ENCODE data around the gene MPV17.

MPV17 gene

DNA sequence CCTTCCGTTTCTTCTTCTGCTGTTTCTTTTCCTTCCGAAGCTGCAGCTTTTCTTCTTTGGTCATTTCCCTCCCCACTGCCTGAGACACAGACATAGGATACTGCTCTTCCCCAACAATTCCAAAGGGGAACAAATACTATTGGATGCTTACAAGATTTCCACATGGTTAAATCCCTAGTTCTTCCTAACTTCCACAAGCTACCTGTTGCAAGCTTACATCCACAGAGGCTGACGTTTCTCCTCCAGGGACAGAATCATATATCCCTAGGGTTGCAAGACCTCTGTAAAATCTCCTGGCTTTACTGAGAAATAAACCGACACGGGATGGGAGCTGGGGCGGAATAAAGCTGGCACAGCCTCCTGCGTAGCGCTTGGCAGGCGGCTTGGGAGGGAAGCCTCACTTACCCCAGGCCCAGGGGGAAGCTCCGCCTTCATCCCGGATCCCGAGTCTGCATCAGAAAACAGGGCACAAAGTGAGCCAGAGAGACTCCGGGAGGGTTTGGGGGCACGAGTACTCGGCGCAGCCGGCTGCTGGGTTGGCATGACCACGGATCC, 46.7 kb upstream of the MPV17 start:
- Histone ChIP-seq H2BK5ac (ENCODE audit: low read length) (peak overlapping the region; percentile 88), H3K27me3 (ENCODE audit: control insufficient read depth in 3 of 3, insufficient read depth in 3 of 3, low read depth in 1 of 3, low read length in 3 of 3) (no peaks in the 10 kb centered on the region), H2BK12ac (ENCODE audit: low read length) (no peak overlapping the region), H3K4me2 (ENCODE audit: insufficient read depth, low read length, poor library complexity, severe bottlenecking) (peak overlapping the region; percentile 87), H3K79me1 (ENCODE audit: low read depth, low read length) (peaks cover 17% of the 10 kb centered on the region), H3K36me3 (replicated peaks in 1 of 2; ENCODE audit: control insufficient read depth in 2 of 2, insufficient read depth in 2 of 2, low read length in 2 of 2) (peaks cover 38 to 70% of the 10 kb centered on the region in 2 donors), H3K4ac (ENCODE audit: low read length) (no peak overlapping the region), H3K4me1 (ENCODE audit: control insufficient read depth in 2 of 2, insufficient read depth in 1 of 2, low read depth in 1 of 2, low read length in 2 of 2) (peaks cover 10 to 13% of the 10 kb centered on the region in 2 donors), H3K27ac (replicated peaks; ENCODE audit: low read length) (no peak overlapping the region), H3K9me3 (replicated peaks in 1 of 2; ENCODE audit: control insufficient read depth in 2 of 2, insufficient read depth in 1 of 2, low read depth in 1 of 2, low read length in 2 of 2) (no peaks in the 10 kb centered on the region), H4K91ac (ENCODE audit: low read depth, low read length, poor library complexity) (no peak overlapping the region), H3K14ac (ENCODE audit: low read length) (peak overlapping the region; percentile 90), H2BK120ac (ENCODE audit: low read depth, low read length) (peak overlapping the region; percentile 34), H3K18ac (ENCODE audit: low read length) (peak overlapping the region; percentile 98), H3K4me3 (ENCODE audit: low read length in 2 of 2) (peak overlapping the region; percentile 86 to 94), H2AK5ac (ENCODE audit: low read depth, low read length) (no peak overlapping the region), H3K23ac (ENCODE audit: low read depth, low read length, poor library complexity) (peak overlapping the region; percentile 96), H3K9ac (ENCODE audit: low read depth, low read length, poor library complexity) (peak overlapping the region; percentile 99), H2BK15ac (ENCODE audit: low read length) (no peak overlapping the region), H4K8ac (ENCODE audit: low read depth, low read length) (no peak overlapping the region), H2AFZ (ENCODE audit: low read length) (peak overlapping the region; percentile 97)
- no peak for DNase-seq (ENCODE audit: low spot score)
- WGBS, 2 donors (ENCODE audit: extremely low coverage in 2 of 2, insufficient read length in 2 of 2, insufficient replicate concordance in 1 of 2), result no CpG with 5 or more reads among the region's 18 CpGs

- H3K36me3 ChIP-seq (replicated peaks in 1 of 2; ENCODE audit: control insufficient read depth in 2 of 2, insufficient read depth in 2 of 2, low read length in 2 of 2), result peaks cover 29 to 72% of the 10 kb centered on the region in 2 donors
- no peaks in the 10 kb centered on the region for H3K79me1 ChIP-seq (ENCODE audit: low read depth, low read length)
- no peak for DNase-seq (ENCODE audit: low spot score)
- no CpG with 5 or more reads among the region's 2 CpGs for WGBS, 2 donors (ENCODE audit: extremely low coverage in 2 of 2, insufficient read length in 2 of 2, insufficient replicate concordance in 1 of 2)
- no peak overlapping the region for H3K14ac ChIP-seq (ENCODE audit: low read length)
- H3K4me1 ChIP-seq (ENCODE audit: control insufficient read depth in 2 of 2, insufficient read depth in 1 of 2, low read depth in 1 of 2, low read length in 2 of 2), result peaks cover 0 to 1% of the 10 kb centered on the region in 2 donors
- H2BK120ac ChIP-seq (ENCODE audit: low read depth, low read length), result no peak overlapping the region
- no peak overlapping the region for H2BK12ac ChIP-seq (ENCODE audit: low read length)
- no peak overlapping the region for H2BK15ac ChIP-seq (ENCODE audit: low read length)
- H3K9ac ChIP-seq (ENCODE audit: low read depth, low read length, poor library complexity), result no peak overlapping the region
- no peaks in the 10 kb centered on the region for H3K9me3 ChIP-seq (replicated peaks in 1 of 2; ENCODE audit: control insufficient read depth in 2 of 2, insufficient read depth in 1 of 2, low read depth in 1 of 2, low read length in 2 of 2)
- H3K4me2 ChIP-seq (ENCODE audit: insufficient read depth, low read length, poor library complexity, severe bottlenecking), result no peak overlapping the region
- H3K4ac ChIP-seq (ENCODE audit: low read length), result no peak overlapping the region
- H3K27ac ChIP-seq (replicated peaks; ENCODE audit: low read length), result no peak overlapping the region
- no peak overlapping the region for H2AK5ac ChIP-seq (ENCODE audit: low read depth, low read length)
- no peak overlapping the region for H2AFZ ChIP-seq (ENCODE audit: low read length)
- no peak overlapping the region for H4K91ac ChIP-seq (ENCODE audit: low read depth, low read length, poor library complexity)
- no peak overlapping the region for H2BK5ac ChIP-seq (ENCODE audit: low read length)
- H3K4me3 ChIP-seq (ENCODE audit: low read length in 2 of 2), result no peak overlapping the region
- H3K23ac ChIP-seq (ENCODE audit: low read depth, low read length, poor library complexity), result no peak overlapping the region
- H3K27me3 ChIP-seq (ENCODE audit: control insufficient read depth in 3 of 3, insufficient read depth in 3 of 3, low read depth in 1 of 3, low read length in 3 of 3), result no peaks in the 10 kb centered on the region
- no peak overlapping the region for H4K8ac ChIP-seq (ENCODE audit: low read depth, low read length)
- no peak overlapping the region for H3K18ac ChIP-seq (ENCODE audit: low read length)
Observed at GRCh38 chr2:27363933-27364332, 41.0 kb upstream of the MPV17 start.

GRCh38 chr2:27362678-27363420, 40.0 kb upstream of the MPV17 start:
- Histone ChIP-seq H4K8ac (ENCODE audit: low read depth, low read length) (no peak overlapping the region), H2BK120ac (ENCODE audit: low read depth, low read length) (no peak overlapping the region), H3K9me3 (replicated peaks in 1 of 2; ENCODE audit: control insufficient read depth in 2 of 2, insufficient read depth in 1 of 2, low read depth in 1 of 2, low read length in 2 of 2) (peaks cover 0 to 7% of the 10 kb centered on the region in 2 donors), H3K4me3 (ENCODE audit: low read length in 2 of 2) (no peak overlapping the region), H3K23ac (ENCODE audit: low read depth, low read length, poor library complexity) (no peak overlapping the region), H3K36me3 (replicated peaks in 1 of 2; ENCODE audit: control insufficient read depth in 2 of 2, insufficient read depth in 2 of 2, low read length in 2 of 2) (peaks cover 24 to 69% of the 10 kb centered on the region in 2 donors), H3K9ac (ENCODE audit: low read depth, low read length, poor library complexity) (no peak overlapping the region), H3K27ac (replicated peaks; ENCODE audit: low read length) (no peak overlapping the region), H2BK12ac (ENCODE audit: low read length) (no peak overlapping the region), H3K4me2 (ENCODE audit: insufficient read depth, low read length, poor library complexity, severe bottlenecking) (no peak overlapping the region), H3K4me1 (ENCODE audit: control insufficient read depth in 2 of 2, insufficient read depth in 1 of 2, low read depth in 1 of 2, low read length in 2 of 2) (no peaks in the 10 kb centered on the region), H3K14ac (ENCODE audit: low read length) (no peak overlapping the region), H2AK5ac (ENCODE audit: low read depth, low read length) (no peak overlapping the region), H2AFZ (ENCODE audit: low read length) (no peak overlapping the region), H3K27me3 (ENCODE audit: control insufficient read depth in 3 of 3, insufficient read depth in 3 of 3, low read depth in 1 of 3, low read length in 3 of 3) (no peaks in the 10 kb centered on the region), H3K4ac (ENCODE audit: low read length) (no peak overlapping the region), H3K79me1 (ENCODE audit: low read depth, low read length) (no peaks in the 10 kb centered on the region), H2BK15ac (ENCODE audit: low read length) (no peak overlapping the region), H4K91ac (ENCODE audit: low read depth, low read length, poor library complexity) (no peak overlapping the region), H3K18ac (ENCODE audit: low read length) (no peak overlapping the region), H2BK5ac (ENCODE audit: low read length) (no peak overlapping the region)
- no CpG with 5 or more reads among the region's 4 CpGs for WGBS, 2 donors (ENCODE audit: extremely low coverage in 2 of 2, insufficient read length in 2 of 2, insufficient replicate concordance in 1 of 2)
- no peak for DNase-seq (ENCODE audit: low spot score)

DNA sequence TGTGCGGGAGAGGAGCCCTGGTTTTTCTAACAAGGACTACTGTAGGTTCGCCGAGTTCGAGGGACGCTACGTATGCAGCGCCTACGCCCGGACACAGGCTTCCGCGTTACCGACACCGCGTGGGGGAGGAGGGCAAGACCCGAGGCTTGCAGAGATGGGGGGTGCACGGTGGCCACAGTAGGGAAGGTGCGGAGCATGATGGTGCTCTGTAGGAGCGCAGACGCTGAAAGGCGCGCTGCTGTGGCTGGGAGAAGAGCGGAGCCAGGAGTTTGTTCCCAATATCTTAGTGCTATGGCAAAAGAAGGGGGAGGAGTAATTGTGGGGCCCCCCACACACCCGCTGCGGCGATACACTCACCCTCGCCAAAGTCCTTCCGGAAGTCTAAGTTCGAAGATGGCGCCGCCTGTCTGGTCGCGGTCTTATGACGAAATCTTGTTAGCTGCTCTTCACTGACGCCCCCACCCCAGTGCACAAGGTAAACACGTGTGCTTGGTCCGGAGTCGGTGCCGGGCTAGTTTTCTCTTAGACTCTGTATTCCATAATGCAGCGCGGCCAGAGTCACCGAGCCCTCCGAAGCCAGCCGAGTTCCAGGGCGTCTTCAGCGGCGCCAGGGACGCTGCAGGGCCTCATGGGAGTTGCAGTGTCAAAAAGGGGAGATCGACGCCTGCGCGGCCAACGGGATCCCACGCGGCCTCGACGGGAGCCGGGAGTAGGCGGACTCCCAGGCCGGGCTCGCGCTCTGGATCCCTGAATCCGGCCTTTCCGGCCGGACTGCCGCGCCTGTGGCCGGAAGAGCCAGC, 33.7 kb upstream of the MPV17 start, which contains the start of gene GTF3C2:
TSS of gene GTF3C2 (minus strand) at position 383 of the 800 bp plus-strand sequence. CDS start 13,210 bp downstream, outside the sequence.
- H4K8ac ChIP-seq (ENCODE audit: low read depth, low read length), result peak within 1 kb of the TSS; percentile 30
- H2AFZ ChIP-seq (ENCODE audit: low read length), result peak within 1 kb of the TSS; percentile 96
- no peak within 1 kb of the TSS for H2BK12ac ChIP-seq (ENCODE audit: low read length)
- peak within 1 kb of the TSS; percentile 91 for H3K4me2 ChIP-seq (ENCODE audit: insufficient read depth, low read length, poor library complexity, severe bottlenecking)
- peak within 1 kb of the TSS; percentile 95 for H3K4ac ChIP-seq (ENCODE audit: low read length)
- no CpG with 5 or more reads among the region's 67 CpGs for WGBS, 2 donors (ENCODE audit: extremely low coverage in 2 of 2, insufficient read length in 2 of 2, insufficient replicate concordance in 1 of 2)
- H3K27ac ChIP-seq (replicated peaks; ENCODE audit: low read length), result peak within 1 kb of the TSS; percentile 93
- H4K91ac ChIP-seq (ENCODE audit: low read depth, low read length, poor library complexity), result no peak within 1 kb of the TSS
- H2BK15ac ChIP-seq (ENCODE audit: low read length), result no peak within 1 kb of the TSS
- peak within 1 kb of the TSS; percentile 29 for H3K23ac ChIP-seq (ENCODE audit: low read depth, low read length, poor library complexity)
- peak within 1 kb of the TSS; percentile 95 to 97 for H3K4me3 ChIP-seq (ENCODE audit: low read length in 2 of 2)
- peak within 1 kb of the TSS; percentile 91 for H3K18ac ChIP-seq (ENCODE audit: low read length)
- no peak within 1 kb of the TSS for H2BK120ac ChIP-seq (ENCODE audit: low read depth, low read length)
- H3K79me1 ChIP-seq (ENCODE audit: low read depth, low read length), result peaks cover 6% of the 10 kb centered on the region
- peak within 1 kb of the TSS; percentile 4 for H2AK5ac ChIP-seq (ENCODE audit: low read depth, low read length)
- H3K9ac ChIP-seq (ENCODE audit: low read depth, low read length, poor library complexity), result peak within 1 kb of the TSS; percentile 92
- peak within 1 kb of the TSS; percentile 89 for H3K14ac ChIP-seq (ENCODE audit: low read length)
- DNase-seq (ENCODE audit: low spot score), result peak; percentile 98
- peaks cover 0 to 7% of the 10 kb centered on the region in 2 donors for H3K9me3 ChIP-seq (replicated peaks in 1 of 2; ENCODE audit: control insufficient read depth in 2 of 2, insufficient read depth in 1 of 2, low read depth in 1 of 2, low read length in 2 of 2)
- H3K4me1 ChIP-seq (ENCODE audit: control insufficient read depth in 2 of 2, insufficient read depth in 1 of 2, low read depth in 1 of 2, low read length in 2 of 2), result peaks cover 0 to 3% of the 10 kb centered on the region in 2 donors
- peak within 1 kb of the TSS; percentile 9 for H2BK5ac ChIP-seq (ENCODE audit: low read length)
- H3K27me3 ChIP-seq (ENCODE audit: control insufficient read depth in 3 of 3, insufficient read depth in 3 of 3, low read depth in 1 of 3, low read length in 3 of 3), result no peaks in the 10 kb centered on the region
- H3K36me3 ChIP-seq (replicated peaks in 1 of 2; ENCODE audit: control insufficient read depth in 2 of 2, insufficient read depth in 2 of 2, low read length in 2 of 2), result peaks cover 0 to 23% of the 10 kb centered on the region in 2 donors

Data from neuronal stem cell (in vitro differentiated cells).